HG03460 (cell line): ENCODE measurements around the gene SP6.

Experiments
- ATAC-seq: cut with Tn5 transposase; IDR thresholded peaks from one replicate; pipeline ENCODE4 v1.9.1; 2021; ENCODE audit not compliant: unreplicated experiment

Gene SP6

DNA sequence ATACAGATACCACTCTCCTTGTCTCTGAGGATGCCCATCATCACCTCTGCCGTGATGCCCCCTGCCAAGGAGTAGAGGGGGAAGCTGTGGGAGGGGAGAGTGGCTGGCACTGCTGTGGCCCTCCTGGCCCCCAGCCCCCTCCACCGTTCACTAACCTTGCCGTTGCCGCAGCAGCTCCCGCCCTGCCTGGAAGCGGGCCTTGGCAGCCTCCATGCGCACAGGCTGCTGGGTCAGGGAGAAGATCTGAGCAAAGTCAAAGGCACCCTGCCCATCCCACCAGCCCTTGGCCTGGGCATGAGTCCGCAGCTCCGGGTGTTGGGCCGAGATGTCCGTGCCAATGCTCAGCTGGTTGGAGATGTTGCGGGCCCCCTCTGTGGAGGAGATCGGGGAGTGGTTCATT lies 12.3 kb downstream of the SP6 start:
- no peak for ATAC-seq

DNA sequence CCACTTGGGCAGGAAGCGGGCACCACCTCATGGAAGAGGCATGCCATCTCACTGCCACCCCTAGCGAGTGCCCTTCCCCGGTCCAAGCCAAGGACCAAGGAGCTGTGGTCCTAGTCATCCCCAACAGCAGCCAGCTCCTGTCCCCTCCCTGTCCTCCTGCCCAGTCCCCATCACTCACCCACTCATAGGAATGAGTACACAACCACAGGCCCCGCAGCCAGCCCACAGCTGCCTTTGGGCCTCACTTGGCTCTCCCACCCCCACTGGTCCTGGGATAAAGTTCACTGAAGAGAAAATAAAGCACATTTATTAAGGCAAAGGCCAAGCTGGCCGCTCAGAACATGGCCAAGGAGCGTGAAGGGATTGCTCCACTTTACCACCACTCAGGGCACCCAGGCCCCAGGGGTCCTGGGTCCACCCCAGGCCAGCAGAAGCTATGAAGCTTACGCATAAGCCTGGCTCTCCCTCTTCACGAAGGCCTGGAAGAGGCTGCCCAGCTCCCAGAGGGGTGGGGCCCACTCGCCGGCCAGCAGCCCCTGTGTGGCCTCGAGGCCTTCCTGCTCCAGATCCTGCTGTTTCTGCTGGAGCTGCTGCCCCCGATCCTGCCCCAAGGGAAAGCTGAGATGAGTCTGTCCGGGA lies 13.4 kb downstream of the SP6 start:
- no peak for ATAC-seq

DNA sequence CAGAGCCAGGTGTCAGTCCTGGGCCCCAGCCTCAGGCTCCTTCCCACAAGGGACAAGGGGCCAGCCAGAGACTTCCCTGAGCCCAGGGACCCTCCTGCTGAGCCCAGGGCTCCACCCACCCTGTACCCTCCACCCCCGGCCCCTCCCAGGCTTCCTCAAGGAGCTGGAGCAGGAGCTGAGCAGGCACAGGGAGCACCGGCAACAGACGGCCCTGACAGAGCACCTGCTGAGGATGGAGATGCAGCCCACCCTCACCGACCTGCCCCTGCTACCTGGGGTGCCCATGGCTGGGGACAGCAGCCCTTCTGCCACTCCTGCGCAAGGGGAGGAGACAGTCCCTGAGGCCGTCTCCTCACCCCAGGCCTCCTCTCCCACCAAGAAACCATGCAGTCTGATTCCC lies 14.4 kb downstream of the SP6 start:
- ATAC-seq: no peak

DNA sequence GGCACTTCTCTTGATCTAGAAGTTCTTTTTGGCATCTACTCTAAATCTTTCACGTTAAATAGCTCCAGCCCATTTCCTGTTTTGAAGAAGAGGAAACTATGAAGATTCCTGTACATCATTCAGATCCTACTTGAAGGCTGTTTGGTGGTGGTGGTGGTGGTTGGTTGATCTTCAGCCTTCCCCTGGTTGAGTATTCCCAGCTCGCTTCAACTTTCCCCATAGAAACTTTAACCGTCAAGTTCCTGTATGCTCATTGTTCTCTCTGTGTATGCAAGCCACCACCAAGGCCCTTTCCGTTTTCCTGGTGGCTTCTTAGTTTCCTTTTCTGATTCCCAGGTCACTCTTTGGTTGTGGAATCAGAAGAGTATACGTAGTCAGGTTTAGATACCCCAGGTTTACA lies 16.2 kb downstream of the SP6 start:
- no peak for ATAC-seq

DNA sequence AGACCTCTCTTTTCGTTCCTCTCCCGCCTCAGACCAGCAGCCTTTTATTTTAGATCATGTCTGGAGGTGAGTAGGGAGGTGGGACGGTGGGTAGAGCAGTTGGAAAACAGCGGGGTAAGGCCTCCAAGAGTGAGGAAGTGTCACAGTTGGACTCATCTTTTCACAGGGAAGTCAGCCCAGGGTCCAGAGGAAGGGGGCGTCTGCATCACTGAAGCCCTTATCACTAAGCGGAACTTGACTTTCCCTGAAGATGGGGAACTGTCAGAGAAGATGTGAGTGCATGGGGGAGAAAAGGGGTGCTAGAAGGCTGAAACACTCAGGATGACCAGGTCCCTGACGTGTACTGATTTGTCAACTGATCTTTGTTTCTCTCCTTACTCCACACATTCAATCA lies 19.0 kb downstream of the SP6 start:
- peak; percentile 21 for ATAC-seq

DNA sequence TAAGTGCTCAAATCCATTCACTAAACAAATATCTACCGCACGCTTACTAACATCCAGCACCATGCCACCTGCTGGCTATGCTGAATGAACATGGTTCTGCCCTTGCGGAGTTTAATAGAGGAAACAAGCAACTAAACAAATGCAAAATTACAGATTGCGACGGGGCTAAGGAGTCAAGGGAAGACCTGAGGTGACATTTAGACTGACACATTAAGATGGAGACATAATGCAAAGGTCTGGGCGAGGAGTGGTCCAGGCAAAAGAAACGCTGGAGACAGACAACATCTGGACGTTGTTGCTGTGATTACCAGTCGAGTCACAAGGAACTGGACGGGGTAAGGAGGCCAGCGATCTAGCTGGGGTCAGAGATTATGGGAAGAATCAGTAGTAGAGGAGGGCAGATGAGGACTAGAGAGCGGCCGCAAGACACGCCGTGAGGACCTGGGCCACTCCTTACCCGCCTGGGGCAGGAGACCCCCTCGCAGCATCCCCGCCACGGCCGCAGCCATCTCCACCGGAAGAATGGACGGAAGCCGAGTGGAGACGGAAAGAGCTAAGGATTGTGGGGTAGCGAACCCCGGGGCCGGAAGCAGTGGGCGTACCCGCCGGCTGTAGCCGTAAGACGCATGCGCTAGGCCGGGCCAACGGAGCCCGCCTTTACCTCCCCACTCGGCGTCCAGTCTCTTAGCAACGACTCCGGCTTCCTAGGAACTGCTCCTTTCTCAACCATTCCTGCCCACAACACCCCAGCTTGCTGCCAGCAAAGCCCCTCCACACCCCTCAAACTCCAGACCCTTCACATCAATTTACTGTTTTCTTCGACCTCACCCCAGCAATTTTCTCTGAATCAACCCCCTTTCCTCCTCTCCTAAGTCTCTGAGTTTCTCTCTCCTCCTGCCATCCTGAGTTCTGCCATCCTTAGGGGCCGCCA lies 19.7 kb downstream of the SP6 start, which contains the start of the genes LRRC46 and MRPL10:
TSS of gene LRRC46 (plus strand) at position 668 of the 931 bp plus-strand sequence. CDS start 320 bp downstream, outside the sequence.
TSS of gene MRPL10 (minus strand) at position 539 of the 931 bp plus-strand sequence. CDS start at position 509, 30 bp downstream.
- peak; percentile 80 for ATAC-seq

DNA sequence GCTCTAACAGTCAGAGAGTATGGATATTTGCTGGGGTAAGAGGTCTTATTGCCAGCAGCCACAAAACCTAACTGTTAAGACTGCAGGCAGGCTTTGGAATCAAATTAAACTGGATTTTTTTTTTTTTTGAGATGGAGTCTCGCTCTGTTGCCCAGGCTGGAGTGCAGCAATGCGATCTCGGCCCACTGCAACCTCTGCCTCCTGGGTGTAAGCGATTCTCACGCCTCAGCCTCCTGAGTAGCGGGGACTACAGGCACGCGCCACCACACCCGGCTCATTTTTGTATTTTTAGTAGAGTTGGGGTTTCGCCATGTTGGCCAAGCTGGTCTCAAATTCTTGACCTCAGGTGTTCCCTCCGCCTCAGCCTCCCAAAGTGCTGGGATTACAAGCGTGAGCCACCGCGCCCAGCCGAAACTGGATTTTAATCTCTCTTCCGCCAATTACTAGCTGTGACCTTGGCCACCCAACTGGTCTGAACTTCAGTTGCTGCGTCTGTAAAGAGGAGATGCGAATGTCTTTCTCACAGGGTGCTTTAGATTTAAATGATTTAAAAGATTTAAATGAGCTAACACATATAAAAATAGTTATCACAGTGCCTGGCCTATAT lies 20.5 kb downstream of the SP6 start:
- no peak for ATAC-seq

DNA sequence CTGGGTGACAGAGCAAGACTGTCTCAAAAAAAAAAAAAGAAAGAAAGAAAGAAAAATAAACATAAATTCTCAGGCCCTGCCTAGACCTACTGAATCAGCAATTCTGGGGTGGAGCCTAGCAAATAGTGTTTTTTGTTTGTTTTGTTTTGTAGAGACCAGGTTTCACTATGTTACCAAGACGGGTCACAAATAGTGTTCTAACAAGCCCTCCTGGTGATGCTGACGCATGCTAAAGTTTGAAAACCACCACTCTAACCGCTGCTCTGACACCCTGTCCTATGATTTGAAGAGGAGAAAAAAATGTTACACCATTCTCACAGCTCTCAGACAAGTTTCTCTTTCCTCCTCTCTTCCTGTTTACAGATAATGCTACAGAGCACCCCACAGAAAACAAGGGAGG lies 21.1 kb downstream of the SP6 start:
- ATAC-seq: no peak

DNA sequence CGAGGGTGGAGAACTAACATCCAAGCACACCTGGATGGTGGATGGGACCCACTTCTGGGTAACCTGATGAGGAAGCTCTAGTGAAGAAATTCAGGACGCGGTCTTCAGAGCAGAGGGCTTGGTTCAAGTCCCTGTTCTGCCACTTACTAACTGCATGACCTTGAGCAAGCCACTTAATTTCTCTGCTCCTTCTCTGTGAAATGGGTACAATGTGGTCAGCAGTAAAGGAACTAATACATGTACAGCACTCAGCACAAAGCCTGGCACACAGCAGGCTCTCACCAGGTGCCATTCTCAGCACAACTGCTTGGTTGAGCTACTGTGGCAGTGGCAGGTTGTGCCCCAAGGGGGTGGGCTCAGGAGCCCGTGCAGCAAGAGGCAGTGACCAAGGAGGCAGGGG lies 27.4 kb downstream of the SP6 start:
- no peak for ATAC-seq

DNA sequence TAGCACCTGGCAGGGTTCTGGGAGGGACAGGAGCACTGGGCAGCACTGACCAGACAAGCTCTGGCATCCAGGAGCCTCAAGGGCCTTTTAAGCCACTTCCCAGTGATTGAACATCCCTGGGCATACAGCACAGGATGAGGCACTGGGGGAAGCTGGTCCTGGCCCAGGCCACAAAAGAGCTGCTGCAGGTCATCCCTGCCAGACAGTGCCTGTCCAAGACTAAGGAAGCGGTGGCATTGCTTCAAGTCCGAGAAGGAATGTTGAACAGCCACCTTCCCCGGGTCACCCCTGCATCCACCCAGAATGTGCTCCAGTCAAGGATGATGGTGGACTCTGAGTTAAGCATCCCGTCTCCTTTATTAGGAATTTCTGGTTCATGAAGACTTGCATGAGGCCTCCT lies 28.2 kb downstream of the SP6 start:
- no peak for ATAC-seq

DNA sequence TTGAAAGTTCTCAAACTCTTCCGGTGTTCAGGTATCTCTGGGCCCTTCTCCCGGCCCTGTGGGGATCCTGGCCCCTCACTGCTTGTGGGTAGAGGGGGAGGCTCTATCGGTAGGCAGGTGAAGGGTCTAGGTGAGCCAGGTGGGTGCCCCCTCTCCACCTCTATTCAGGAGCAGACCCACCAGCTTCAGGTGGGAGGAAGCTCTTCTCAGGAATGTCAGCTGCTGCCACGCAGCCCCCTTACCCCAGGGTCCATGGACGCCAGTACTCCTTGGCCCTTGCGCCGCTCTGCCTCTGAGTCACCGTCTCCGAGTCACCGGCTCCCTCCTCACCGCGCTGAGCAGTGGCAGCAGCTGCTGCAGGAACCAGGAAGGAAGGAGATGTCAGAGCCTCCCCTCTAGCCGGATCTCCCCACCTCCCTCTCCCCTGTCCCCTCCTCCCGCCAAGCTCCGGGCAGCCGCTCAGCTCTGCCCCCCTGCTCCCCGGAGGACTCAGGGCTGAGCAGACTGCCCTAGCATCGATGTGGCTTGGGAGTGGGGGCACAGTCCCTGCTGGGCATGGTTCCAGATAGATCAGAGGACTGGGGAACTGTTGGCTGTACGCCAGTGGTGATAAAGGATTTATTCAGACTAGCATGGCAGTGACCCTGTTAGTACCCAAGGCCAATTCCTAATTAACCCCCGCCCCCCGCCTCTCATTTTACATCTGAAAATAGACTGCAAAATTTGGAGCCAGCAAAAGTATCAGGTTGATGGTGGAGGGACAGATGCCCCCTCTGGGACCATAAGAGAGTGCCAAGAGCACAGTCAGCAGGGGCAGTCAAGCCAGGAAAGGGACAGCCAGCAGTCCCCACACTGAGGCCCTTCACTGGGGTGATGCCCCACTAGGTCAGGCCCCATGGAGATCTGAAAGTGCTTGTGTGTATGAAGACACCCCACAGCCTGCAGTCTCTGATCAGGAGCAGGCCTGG lies 29.3 kb downstream of the SP6 start, which contains the start of gene OSBPL7:
TSS of gene OSBPL7 (minus strand) at position 371 of the 968 bp plus-strand sequence. CDS start 1,516 bp downstream, outside the sequence.
- ATAC-seq: peak; percentile 79

DNA sequence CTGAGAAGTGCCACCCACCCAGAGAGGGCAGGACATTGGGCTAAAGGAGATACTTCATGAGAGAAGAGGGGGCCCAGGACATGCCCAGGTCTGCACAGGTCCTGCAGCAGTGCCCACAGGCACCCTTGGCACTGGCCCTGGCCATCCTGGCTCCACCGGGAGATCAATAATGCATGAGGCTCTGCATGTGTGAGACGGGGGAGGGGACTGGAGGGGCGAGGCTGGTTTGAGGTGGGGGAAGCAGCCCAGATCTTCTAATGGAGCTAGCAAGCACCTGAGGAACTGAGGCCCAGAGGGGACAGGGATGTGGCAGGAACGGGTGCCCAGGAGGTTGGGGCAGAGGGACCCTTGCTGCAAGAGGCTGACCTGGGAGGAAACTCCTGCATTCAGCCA lies 29.9 kb downstream of the SP6 start:
- ATAC-seq: no peak

DNA sequence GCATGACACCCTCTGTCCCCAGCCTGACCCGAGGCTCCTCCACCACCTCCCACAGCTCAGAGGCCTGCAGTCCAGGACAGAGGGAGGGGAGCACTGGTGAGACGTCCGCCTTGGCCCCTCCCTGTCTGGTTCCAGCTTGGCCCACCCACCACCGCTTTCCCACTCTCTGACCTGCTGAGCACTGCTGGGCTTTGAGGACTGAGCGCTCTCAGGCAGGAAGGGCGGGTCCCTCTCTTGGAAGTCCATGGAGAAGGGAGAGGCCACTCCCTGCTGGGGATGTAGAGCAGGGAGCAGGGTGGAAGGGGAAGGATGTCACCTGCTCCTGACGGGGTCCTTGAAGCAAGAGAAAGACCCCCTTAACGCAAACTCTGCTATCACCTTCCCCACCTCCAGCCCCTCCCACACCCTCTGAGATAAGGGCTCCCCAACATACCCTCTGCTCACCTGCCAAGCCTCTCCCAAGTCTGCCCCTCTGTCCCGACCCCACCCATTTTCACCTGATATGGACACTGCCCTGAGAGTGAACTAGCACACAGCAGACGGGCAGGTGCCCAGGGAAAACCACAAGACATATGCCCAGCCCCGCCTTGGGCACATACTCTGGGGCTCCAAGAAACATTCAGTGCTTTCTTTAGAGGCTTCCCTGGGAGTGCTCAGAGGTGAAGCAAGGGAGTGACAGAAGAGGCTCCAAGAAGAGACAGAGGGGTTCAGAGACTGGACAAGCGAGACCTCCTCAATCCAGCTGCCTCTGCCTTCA lies 30.8 kb downstream of the SP6 start:
- no peak for ATAC-seq

DNA sequence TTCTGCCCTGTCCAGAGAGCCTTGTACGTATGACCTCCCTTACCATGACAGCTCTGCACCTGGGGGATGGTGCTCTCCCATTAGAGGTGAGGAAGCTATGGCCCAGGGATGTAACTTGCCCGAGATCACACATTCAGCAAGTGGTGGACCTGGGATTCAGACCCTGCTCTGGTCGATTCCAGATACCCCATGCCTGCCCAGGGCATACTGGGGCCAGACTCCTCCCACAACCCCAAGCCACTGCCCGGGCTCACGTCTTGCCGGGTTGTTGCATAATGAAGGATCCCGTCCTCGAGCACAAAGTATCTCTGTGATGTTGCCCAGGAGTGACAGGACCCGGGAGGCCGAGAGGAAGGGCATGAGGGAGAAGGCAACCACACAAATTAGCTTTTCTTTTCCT lies 31.5 kb downstream of the SP6 start:
- ATAC-seq: no peak

DNA sequence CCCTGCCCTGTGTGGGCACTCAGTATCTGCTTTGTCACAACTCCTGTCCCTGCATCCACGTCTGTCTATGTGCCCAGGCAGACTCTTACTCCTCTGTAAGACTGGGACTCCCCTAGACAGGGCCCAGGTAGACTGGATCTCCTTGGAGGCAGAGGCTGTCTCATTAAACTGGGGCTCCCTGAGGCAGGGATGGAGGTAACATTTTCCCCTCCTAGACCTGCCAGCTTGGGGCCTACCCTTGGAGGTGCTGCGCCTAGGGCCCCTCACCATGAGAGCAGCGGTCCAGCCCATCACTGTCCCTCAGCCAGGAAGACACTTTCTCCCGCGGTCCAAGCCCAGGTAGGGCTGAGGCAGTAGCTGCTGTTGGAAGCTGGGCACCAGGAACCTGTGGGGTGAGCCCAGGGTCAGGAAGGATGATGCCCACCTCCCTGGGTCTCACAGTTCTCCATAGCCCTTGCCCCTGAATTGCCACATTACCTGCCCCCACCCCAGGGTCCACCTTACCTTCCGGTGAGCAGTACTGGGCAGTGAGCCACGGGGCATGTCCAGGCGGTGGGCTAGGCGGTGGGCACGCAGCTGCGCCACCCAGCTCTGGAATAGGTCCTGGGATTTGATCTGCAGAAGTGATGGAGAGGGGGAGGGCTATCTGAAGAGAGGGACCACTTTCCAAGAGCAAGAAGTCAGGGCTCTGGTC lies 32.8 kb downstream of the SP6 start:
- no peak for ATAC-seq

DNA sequence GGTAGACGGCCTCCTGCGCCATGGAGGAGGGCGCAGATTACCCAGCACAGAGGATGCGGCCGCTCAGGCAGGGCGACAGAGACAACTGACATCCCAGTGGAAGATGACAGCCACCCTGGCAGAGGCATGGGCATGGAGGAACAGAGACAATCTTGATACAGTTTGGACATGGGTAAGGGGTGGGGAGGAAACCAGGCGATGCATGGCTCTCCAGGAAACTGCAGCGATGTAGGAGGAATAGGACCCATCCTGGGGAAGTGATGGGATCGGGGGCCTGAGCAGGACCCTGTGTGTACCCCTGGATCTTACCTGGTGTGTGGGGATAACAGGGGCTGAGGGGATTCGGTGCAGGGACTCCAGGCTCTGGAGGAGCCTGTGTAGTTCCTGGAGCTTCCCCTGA lies 34.0 kb downstream of the SP6 start:
- no peak for ATAC-seq

DNA sequence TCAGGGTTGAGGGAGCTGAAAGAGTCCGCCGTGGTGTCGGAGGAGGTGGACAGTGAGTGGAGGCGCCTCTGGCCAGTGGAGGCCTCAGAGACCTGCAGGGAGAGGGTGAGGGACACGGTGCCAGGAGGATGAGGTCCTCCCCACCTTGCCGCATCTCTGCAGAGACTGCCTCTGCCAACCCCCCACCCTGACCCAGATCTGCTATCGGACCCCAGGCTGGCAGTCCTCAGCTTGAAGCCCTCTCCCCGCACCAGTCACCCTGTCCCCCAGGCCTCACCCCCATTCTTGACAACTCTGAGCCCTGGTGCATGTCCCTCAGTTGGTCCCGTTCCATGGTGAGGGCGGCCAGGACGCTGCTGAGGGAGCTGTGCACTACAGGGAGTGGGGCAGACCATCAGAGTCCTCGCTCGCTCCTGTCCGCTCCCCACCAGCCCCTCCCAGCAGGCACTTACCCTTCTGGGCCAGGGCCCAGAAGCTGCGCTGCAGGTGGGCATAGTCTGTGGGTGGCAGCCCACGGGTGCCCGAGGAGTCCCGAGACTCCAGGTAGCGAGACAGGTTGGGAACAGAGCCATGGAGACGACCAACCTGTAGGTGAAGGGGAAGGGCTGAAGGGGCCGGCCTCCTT lies 34.7 kb downstream of the SP6 start:
- no peak for ATAC-seq

DNA sequence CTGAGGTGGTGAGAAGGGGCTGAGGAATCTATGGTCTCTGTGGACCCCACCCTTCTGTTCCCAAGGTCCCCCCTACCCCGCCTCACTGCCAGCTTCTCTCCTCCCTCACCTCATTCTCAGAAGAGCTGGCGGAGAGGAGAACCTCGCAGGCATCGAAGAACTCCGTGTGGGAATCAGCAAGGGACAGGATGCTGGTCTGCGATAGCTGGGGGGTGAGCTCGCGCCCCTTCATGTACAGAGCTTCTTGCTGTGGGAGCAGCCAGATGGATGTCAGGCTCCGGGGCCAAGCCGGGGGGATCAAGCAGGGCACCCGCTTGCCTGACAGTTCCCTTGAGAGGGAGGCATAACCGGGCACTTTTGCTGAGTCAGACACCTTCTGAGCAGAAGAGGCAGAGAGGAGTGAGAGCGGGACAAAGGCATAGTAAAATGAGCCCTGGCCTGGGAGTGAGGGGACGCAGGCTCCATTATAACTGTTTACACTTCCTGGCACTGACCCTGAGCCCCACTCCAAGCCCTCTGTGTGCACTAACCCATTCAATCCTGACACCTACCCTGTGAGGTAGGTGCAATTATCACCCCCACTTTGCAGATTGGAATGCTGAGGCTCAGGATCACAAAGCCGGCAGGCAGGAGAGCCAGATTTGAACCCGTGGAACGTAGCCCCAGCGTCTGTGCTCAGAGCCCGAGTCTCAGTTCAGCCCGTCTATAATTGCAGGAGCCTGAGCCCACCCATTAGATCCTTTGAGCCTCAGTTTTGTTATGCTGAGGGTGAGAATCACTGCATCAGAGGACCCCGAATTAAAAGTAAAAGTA lies 35.7 kb downstream of the SP6 start:
- no peak for ATAC-seq
